Prostate gland (tissue), 2 donors: ENCODE results near the gene ARPIN.

Experiments
- POLR2A ChIP-seq: fragments of 450-650 bp; IDR thresholded peaks from one replicate; pipeline ENCODE4 v1.6.1; 2016; ENCODE audit warnings: antibody characterized with exemption, mild to moderate bottlenecking
- POLR2AphosphoS5 ChIP-seq: sonication (generic); formaldehyde crosslinking; IDR thresholded peaks from one replicate; pipeline ENCODE4 v1.6.1; 2017; ENCODE audit warnings: antibody characterized with exemption
- TF ChIP-seq, protein P1 (sequence below), 4 experiments: fragments of 200-600 bp in 2 of 4; fragments of 450-650 bp in 2 of 4; sonication (generic) in 2 of 4; IDR thresholded peaks; 1 replicate in 3 of 4; 2 replicates in 1 of 4; pipeline ENCODE4 v1.5.1; 2016 to 2019; ENCODE audit warnings: antibody characterized with exemption in 4 of 4, mild to moderate bottlenecking in 2 of 4, moderate library complexity in 2 of 4

GRCh38 chr15:89958107-89958805, 45.5 kb upstream of the ARPIN start:
- TF ChIP-seq, protein P1, sequence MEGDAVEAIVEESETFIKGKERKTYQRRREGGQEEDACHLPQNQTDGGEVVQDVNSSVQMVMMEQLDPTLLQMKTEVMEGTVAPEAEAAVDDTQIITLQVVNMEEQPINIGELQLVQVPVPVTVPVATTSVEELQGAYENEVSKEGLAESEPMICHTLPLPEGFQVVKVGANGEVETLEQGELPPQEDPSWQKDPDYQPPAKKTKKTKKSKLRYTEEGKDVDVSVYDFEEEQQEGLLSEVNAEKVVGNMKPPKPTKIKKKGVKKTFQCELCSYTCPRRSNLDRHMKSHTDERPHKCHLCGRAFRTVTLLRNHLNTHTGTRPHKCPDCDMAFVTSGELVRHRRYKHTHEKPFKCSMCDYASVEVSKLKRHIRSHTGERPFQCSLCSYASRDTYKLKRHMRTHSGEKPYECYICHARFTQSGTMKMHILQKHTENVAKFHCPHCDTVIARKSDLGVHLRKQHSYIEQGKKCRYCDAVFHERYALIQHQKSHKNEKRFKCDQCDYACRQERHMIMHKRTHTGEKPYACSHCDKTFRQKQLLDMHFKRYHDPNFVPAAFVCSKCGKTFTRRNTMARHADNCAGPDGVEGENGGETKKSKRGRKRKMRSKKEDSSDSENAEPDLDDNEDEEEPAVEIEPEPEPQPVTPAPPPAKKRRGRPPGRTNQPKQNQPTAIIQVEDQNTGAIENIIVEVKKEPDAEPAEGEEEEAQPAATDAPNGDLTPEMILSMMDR (IDR thresholded peaks at IDR 0.05) = no peak
- TF ChIP-seq POLR2A (no peak), POLR2AphosphoS5 (peak; percentile 51)
